Endometrium (tissue), 2 donors: ENCODE results near the gene CDKN2AIPNL.
"Not testable (repeated sequence)": the region's sequence is repeated elsewhere in the genome, so short reads cannot be mapped to it uniquely, and the experiment has no call there.

Experiments
- FAIRE-seq: peaks from 2 replicates; lab custom pipeline; 2012; peaks lifted over from hg19 to GRCh38; lab: Jason Lieb, UNC
- donor health status: control.
- donor health status: control.

CDKN2AIPNL gene

GRCh38 chr5:134437847-134438581, 26.3 kb upstream of the CDKN2AIPNL start:
- no peak for FAIRE-seq

- no peak for FAIRE-seq
Measured at GRCh38 chr5:134437340-134437846, 25.7 kb upstream of the CDKN2AIPNL start.

GRCh38 chr5:134436523-134437339, 25.1 kb upstream of the CDKN2AIPNL start:
- FAIRE-seq: no peak

- FAIRE-seq: no peak
Measured at GRCh38 chr5:134435560-134435959, 23.9 kb upstream of the CDKN2AIPNL start.

- no peak for FAIRE-seq
Measured at GRCh38 chr5:134432677-134433359, 21.1 kb upstream of the CDKN2AIPNL start.

GRCh38 chr5:134432174-134432573, 20.5 kb upstream of the CDKN2AIPNL start:
- FAIRE-seq: no peak

GRCh38 chr5:134430001-134430569, 18.4 kb upstream of the CDKN2AIPNL start:
- FAIRE-seq: no peak

GRCh38 chr5:134427540-134428041, 15.9 kb upstream of the CDKN2AIPNL start:
- FAIRE-seq: no peak

GRCh38 chr5:134426361-134426760, 14.7 kb upstream of the CDKN2AIPNL start:
- no peak for FAIRE-seq

GRCh38 chr5:134423376-134423775, 11.7 kb upstream of the CDKN2AIPNL start:
- no peak for FAIRE-seq

GRCh38 chr5:134422791-134423365, 11.2 kb upstream of the CDKN2AIPNL start:
- no peak for FAIRE-seq

- not testable (repeated sequence) for FAIRE-seq
Measured at GRCh38 chr5:134421038-134421437, 9.4 kb upstream of the CDKN2AIPNL start.

GRCh38 chr5:134420343-134420742, 8.7 kb upstream of the CDKN2AIPNL start:
- no peak for FAIRE-seq

- no peak for FAIRE-seq
Measured at GRCh38 chr5:134418958-134419357, 7.3 kb upstream of the CDKN2AIPNL start.

GRCh38 chr5:134417707-134418106, 6.0 kb upstream of the CDKN2AIPNL start:
- FAIRE-seq: no peak

GRCh38 chr5:134413046-134413445, 1.4 kb upstream of the CDKN2AIPNL start:
- FAIRE-seq: no peak

- FAIRE-seq: no peak
Measured at GRCh38 chr5:134411228-134411545, 494 bp downstream of the CDKN2AIPNL start.

GRCh38 chr5:134410822-134411221, 859 bp downstream of the CDKN2AIPNL start:
- no peak for FAIRE-seq

- no peak for FAIRE-seq
Measured at GRCh38 chr5:134409321-134409720, 2.4 kb downstream of the CDKN2AIPNL start.

- FAIRE-seq: no peak
Measured at GRCh38 chr5:134406390-134406789, 5.3 kb downstream of the CDKN2AIPNL start.

- no peak for FAIRE-seq
Measured at GRCh38 chr5:134403951-134404350, 7.7 kb downstream of the CDKN2AIPNL start.

- FAIRE-seq: no peak
Measured at GRCh38 chr5:134398609-134399155, 13.0 kb downstream of the CDKN2AIPNL start.
